Stimulated activated CD8-positive, alpha-beta memory T cell treated with anti-CD3 and anti-CD28 coated beads, Interleukin-12 subunit alpha, Interleukin-12 subunit beta, amount 100 ng/mL, for 4 hours (primary cell): Measurements from ENCODE around the gene PFN1.

Source experiments
- DNase-seq: peaks from one replicate; pipeline ENCODE4 v3.0.0-alpha.2; 2020; ENCODE audit warnings: low read depth

Gene PFN1

DNA sequence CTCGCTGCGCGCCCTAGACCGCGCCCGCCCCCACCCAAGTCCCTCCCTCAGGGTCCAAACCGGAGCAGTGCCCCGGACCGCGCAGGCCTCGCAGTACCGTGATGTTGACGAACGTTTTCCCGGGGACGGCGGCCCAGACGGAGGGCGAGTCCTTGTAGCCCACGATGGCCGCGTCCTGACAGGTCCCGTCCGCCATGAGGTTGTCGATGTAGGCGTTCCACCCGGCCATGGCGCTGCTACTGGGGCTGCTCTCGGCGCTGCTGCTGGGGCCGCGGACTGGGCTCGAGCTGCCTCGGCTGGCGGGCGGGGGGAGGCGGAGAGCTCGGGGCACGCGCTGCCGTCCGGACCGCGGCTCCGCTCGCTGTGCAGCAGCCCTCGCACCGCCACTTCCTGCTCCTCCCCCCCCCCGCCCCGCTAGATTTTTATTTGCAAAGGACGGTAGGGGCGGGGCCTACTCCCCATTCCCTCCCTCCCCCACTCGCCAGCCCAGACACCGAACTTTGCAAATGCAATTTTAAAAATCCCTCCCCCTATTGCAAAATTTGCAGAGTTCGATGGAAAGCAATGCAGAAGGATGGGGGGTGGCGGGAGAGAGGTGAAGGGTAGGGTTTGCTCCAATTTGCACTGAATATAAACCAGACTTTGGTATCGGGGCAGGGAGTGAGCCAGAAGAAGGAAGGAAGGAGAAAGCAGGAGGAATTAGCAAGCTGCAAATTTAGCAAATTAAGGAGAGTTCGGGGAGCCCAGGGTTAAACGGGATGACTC is at the start of gene PFN1:
PFN1 (minus strand) TSS at position 365 of the 765 bp plus-strand sequence; CDS start at position 229, 136 bp downstream.
- DNase-seq, result peak; percentile 85

DNA sequence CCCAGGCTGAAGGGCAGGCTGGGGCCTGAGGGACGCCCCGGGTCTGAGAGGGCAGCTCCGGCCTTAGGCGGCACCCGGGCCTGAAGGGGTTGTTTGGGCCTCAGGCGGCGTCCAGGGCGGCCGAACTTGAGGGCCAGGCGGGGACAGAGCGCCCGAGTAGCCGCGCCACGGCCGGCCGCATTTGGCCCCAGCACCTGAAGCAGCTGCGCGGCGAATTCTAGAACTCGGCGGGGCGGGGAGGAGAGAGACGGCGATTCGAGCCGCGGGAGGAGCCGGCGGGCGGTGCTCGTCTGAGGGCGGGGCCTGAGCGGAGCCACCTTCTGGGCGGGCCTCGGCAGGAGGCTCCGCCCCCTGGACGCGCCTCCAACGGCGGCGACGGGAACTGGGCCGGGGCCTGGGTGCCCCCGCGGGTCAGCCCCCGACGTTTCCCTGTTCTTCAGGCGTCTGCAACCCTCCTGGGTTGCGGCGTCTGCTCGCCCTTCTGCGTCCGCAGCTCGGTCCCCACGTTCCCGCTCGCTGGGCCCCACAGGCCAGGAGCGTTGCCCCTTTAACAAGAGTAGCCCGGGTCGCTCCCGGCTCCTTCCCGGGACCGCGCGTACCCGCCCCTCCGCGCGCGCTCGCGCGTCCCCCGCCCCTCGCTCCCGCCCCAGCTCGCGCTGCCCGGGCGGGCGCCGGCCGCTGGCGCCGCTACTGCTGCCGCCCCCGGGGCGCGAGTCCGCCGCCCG is 49.1 kb upstream of the PFN1 start, which contains the start of the genes INCA1 and KIF1C:
INCA1 (minus strand) TSS at position 221 of the 725 bp plus-strand sequence. CDS start 3,085 bp downstream, outside the sequence.
KIF1C (plus strand) TSS at position 649 of the 725 bp plus-strand sequence. CDS start 2,297 bp downstream, outside the sequence.
- DNase-seq, result peak; percentile 85

DNA sequence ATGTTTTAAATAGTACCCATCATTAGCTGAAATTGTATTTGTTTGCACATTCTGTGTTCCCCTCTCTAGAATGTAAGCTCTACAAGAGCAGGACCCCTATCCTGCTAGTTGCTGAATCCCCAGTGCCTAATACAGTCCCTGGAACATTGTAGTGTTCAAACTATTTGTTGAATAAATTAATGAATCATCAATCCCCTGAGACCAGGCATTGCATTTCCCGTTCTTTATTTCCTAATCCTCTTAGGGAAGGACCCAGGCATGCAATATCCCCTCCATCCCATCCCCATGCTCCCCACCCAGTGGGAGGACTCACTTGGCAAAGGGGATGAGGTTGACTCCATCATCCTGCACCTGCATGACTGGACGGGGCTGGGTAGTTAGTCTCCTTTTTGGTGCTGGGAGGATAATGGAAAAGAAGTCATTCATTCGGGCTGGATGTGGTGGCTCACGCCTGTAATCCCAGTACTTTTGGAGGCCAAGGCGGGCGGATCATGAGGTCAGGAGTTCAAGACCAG is 45.8 kb upstream of the PFN1 start:
- DNase-seq, result no peak

DNA sequence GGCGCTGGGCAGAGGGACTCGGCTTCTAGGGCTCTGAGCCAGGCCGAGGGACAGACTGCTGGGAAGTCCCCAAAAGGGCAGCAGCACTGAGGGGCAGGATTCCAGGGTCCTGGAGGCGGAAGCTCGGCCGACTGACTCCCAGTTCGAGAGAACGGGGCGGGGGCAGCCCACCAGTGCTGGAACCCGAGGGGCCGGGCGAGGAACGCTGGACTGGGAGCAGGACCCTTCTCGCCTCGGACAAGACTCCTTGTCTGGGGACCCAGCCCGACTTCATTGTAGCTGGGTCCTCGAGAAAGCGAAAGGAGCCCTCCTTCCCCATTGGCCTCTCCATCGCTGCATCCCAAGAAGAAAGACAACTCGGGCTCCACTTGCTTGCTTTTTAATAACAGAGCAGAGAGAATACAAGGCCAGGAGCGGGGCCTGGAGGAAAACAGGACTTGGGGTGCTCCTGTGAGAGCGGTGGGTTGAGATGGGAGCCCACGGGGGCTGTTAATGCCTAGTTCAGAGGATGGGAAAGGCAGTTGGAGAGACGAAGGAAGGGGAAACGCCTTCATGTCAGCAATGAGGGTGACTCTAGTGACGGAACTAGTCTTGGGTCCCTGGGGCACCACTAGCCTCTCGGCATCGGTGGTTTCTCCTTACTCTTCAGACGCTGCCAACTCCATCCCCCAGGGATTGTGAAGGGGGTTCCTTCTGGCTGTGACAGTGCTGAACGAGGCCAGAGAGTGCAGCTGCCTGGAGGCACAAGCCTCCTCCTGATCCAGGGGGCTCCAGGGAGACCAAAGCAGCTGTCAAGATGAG is 39.6 kb upstream of the PFN1 start:
- DNase-seq, result no peak

DNA sequence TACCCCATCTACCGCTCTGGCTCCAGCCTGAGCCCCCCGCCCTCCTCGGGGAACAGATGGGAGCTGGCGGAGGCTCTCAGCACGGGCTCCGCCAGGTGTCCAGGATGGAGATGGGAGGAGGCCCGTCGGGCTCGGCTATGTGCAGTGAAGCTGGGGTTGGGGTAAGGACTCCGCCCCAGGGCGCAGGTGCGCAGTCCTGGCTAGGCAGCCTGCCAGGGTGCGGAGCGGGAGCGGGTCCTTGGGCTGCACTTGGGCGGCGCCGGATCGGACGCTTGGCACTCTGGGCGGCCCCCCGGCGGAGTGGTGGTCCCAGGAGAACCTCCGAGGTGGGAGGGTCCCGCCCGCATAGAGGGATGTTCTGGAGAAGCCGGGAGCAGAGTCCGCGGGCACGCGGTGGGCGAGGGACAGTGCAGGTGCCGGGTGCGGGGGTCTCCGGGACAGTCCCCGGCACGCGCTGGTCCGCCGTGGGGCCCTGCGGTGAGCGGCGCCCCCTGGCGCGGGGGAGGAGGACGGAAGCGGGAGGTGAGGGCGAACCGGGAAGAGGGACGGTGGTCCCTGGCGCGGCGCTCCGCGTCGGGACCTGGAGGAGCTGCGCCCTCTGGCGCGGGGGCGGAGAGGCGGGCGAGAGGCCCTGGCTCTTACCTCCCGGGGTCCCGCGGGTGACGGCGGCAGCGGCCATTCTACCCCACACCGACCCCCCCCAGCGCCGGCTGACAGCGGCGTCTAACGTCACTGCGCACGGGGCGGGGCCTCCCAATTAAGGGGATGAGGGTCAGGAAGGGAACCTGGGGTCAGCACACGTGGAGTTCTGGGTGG is 38.8 kb upstream of the PFN1 start, which contains the start of gene CAMTA2:
CAMTA2 (minus strand) TSS at position 725 of the 816 bp plus-strand sequence. CDS start 1,453 bp downstream, outside the sequence.
- peak; percentile 79 for DNase-seq

DNA sequence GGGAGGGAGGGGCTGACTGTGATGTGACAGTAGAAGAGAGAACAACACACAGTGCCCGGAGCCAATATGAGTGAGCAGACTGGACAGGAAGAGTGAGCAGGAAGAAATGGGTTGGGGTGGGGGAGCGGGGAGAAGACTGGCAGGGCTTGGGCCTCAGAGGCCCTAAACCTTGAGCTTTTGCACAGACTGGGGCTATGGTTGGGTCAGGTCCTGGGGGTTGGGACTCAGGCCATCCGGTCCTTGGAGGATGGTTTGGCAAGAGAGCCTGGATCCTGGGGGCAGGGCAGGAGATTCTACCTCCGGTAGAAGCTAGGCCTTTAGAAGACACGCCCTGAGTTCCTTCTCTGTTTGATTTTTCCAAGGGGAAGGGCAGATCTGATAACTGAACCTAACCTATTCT is 38.1 kb upstream of the PFN1 start:
- no peak for DNase-seq

DNA sequence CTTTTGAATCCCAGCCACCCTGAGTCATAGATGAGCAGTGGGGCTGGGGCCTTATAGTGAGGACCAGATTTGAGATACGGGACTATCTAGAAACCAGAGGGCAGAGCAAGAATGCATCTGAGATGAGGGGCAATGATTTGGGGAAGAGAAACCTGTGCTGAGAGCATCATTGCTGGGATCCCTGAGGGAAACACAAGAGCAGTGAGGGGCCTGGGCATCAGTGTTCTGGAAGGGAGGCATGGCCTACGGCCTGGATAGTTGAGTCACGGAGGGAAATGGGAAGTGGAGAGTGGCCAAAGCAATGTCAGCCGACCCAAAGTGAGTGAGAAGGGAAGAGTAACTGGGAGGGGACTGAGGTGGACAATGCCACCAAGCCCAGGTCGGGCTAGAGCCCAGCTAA is 34.0 kb upstream of the PFN1 start:
- no peak for DNase-seq

DNA sequence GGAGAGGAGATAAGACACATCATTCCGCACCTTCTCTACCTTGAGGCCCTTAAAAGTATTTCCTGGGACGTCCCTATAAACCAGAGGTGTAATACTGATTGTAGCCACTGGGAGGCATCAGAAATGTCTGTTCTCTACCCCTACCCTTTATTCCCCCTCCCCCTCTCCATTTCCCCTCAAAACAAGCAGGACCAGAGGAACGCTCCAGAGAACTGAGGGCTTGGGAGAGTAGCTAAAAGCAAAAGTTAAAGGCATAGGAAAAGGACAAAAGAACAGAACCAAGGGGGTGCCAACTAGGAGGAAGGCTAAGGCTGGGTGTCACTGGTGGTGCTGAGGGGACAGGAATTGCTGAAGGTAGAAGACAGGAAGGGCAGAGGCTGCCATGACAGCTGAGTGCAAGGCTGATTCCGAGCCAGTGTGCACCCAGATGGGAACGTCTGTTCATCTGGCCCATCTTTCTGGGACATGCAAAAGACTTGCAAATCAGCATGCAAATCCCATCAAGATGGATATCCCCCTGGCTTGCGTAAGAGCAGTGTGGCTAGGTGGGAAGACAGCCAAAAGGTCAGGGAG is 32.4 kb upstream of the PFN1 start:
- no peak for DNase-seq

DNA sequence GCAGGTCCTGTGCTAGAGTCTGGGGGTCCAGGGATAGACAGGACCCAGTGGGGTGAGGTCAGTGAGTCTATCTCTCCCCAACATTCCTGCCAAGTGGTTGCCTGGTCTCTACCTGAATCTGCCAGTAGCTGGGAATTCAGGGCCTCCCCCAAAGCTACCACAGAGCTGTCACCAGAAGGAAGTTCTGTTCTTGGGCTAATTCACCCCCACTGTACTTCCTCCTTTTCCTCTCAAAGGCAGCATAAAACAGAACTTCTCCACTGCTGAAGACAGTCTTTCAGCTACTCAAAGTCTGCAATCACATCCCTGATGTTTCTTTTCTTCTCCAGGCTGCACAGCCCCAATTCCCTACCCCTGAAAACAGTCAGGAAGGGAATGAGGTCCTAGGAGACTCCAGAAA is 30.4 kb upstream of the PFN1 start:
- DNase-seq, result no peak

DNA sequence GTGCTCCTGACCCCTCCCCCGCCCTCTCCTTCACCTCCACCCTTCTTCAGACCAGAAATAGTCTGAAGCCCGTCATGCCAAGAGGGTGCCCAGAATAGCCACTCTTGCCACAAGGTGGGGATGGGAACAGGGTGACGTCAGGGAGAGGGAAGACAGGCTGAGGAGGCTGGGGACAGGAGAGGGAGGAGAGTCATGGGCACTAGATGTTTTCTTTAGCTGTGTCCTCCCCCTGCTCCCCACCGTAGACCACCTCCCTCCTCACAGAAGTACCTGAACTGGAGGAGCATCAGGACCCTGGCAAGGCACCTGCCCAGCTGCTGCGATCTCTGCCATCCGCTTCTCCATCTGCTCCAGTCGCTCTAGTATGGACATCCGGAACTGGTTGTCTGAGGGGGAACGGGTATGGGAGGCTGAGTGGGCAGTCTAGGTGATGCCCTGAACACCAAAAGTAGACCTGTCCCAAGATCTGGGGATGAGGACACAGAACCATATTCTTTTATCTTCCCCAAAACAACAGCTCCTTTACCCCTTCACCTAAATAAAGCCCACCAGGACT is 25.9 kb upstream of the PFN1 start:
- DNase-seq, result no peak

DNA sequence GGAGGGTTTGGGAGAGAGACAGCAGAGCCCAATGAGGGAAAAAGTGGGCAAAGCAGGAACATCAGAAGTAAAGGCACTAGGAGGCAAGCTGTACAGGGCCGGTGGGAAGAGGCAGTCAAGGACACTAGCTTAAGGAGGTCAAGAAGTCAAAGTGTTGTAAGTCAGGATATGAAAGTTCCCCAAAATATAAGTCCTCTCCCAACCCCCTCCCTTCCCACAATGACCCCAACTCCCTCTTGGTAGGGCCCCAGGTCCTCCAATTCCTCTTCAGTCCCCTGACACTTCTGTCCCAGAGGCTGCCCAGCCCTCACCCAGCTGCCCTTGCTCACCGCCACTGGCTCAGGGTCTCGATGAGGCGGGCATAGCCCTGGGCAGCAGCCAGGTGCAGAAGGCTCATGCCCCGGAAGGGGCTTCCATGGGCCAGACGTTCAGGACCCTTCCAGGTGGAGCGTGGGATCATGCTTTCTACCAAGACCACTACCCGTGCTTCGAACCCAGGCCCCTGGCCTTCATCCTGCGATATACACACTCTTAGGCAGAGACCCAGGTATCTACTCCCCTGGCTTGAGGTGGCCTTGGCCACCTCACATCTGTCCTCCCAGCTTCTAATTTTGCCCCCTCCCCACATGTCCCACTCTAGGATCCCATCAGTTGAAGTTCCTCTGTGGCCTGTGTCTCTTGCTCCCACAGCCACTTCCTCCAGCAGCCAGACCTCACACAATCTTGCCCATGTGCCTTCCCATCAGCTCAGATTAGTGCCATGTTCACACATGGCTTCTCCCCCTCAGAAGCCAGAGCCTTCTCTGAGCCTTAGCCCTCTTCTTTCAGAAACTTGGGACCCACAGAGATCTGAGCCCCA is 25.2 kb upstream of the PFN1 start:
- DNase-seq, result no peak

DNA sequence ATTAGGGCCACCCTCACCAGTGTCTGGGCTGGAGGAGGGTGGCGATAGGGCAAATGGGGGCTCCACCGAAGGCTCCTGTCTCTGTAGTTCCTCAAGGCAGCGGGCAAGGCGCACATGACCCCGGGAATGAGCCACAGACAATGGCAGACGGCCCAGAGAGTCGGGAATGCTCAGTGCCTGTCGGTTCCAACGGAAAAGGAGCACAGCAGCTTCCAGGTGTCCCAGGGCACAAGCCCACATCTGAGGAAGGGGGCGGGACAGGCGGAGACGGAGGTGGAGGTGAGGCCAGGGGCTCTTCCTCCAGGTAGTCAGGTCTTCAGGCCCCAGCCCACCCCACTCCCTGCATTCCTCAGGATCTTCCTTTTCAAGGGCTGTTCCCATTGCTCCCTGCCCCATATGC is 24.4 kb upstream of the PFN1 start:
- DNase-seq, result no peak

DNA sequence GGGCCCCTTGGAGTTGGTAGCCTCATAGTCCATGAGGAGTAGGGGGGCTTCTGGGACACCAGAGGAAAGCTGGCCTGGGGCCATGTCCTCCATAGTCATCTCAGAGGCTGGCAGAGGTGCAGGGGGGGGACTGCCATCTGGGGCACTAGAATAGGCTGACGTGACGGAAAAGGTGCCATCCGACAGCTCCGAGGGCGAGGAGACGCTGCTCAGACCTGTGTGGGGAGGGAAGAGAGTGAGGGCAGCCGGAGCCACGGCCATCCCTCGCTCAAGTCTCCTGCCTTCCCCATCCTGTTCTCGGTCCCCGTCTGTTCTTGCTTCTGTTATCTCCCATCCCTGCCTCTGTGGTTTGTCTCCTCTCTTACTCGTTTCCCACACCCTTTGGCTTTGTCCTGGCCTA is 24.0 kb upstream of the PFN1 start:
- DNase-seq, result no peak

DNA sequence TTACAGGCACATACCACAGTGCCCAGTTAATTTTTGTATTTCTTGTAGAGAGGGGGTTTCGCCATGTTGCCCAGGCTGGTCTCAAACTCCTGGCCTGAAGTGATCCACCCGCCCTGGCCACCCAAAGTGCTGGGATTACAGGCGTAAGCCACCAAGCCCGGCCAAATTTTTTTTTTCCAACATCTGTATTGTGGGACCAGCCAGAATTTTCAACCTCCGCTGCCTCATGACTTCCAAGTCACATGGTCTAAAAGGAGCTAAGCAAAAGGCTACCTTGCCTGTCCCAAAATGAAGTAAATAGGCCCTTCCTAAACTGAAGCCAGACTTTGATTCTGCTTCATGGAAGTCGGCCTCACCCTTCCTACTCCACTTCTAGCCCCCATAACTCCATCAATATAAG is 23.5 kb upstream of the PFN1 start:
- DNase-seq, result no peak

DNA sequence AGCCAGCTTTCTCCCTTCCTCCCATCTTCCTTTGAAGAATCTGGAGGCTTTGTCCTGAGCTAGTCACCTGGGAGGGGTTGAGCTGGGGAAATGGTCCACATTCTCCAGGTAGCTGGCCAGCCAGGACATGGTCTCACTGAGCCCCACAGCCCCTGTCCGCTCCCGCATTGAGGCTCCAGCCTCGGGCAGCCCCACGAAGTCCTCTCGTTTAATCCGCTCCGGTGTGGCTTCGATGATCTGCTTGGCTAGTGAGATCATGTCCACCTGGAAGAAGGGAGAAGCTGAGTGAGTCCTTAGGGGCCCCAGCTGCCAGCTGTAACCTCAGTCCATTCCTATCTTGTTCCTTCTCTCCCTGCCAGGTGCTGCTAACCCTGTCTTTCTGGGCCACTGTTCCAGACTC is 21.9 kb upstream of the PFN1 start:
- DNase-seq, result no peak

DNA sequence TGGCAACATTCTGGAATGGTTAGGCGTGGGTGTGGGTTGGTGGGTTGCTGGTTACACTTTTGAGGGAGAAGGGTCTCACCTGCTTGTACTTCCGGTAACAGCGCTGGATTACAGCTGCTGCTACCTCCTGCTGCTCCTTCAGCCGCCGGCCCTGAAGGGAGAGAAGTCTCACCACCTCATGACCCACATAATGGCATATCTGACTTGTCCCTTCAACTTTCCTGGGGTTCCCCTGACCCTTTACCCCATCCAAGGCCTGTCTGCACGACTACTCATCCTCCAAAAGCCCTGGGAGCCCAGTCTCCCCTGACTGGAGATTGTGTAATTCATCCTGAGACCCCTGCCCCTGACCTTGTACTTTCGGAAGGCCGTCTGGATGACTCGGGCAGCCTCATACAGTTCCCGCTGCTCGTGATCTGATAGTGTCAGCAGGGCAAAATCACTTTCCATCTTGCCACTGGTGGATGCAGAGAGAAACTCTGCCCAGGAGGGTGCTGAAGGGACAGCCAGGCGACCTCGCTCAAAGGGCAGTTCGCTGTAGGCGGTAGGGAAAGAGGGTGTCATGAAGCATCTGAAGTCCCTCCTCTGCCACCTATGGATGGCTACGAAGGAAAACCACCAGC is 21.3 kb upstream of the PFN1 start:
- no peak for DNase-seq

DNA sequence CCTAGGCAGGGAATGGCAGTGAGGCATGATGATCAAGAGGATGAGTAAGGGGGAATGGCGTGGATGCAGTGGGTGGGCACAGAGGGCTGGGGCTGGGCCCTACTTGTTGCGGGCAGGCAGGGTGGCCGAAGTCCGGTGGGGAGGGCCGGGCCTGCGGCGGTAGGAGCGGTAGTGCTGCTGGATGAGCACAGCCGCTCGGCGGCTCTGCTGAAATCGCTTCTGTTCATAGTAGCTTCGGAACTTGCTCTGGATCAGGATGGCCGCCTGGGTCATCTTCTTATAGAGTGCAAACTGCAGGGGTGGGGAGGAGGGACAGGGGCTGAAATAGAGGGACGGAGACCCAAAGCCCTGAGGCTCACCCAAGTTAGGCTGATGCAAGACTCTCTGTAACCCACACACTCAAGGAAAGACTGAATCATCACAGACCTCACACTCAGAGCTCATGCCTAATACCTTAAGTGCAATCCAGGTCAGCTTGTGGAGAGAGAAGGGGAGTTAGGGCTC is 20.8 kb upstream of the PFN1 start:
- DNase-seq, result peak; percentile 18

DNA sequence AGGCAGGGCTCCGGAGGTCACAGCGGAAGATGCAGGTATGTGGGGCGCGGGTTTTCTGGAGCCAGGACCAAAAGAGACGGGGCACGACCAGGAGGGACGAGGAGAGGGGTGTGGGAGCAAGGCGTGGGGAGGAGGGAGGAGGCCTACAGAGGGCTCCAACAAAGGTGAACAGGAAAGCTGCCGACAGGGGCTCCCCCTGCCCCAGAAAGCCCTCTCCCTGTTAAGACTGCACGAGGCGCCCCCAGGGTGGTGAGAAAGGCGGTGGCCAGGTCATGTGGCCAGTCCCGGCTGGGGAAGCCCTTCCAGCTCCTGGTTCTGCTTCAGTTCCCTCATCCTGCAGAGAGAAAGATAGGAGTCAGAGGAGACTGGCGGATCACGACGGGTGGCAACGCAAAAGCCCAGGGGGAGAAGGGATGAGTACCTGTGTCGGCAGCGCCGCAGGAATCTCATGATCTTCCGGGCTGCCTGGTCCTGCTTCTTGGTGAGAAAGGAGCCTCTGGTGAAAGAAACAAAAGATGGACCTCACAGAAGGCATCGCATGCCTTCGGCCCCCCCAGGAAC is 20.2 kb upstream of the PFN1 start:
- DNase-seq, result no peak
